Esophagus (tissue), 2 donors: ENCODE results near the gene APC2. TPM values are rescaled to one million over a fixed set of nuclear protein-coding genes. Genes with fewer than 3 reads are reported as not detected.

Experiments used
- H3K27ac ChIP-seq, 2 donors: one replicate each; pipeline ENCODE4 v1.5.1; 2013; ENCODE audit warnings: low read depth in 2 of 2, mild to moderate bottlenecking in 2 of 2, inconsistent platforms in 1 of 2, low read length in 1 of 2, moderate library complexity in 1 of 2
- H3K27me3 ChIP-seq, 2 donors: one replicate each; pipeline ENCODE4 v1.6.1; 2013; ENCODE audit warnings: low read length in 2 of 2, control low read depth in 1 of 2, mild to moderate bottlenecking in 1 of 2; ENCODE audit not compliant: insufficient read depth in 2 of 2, control insufficient read depth in 1 of 2
- H3K36me3 ChIP-seq, 2 donors: one replicate each; pipeline ENCODE4 v1.6.1; 2013; ENCODE audit warnings: low read length in 1 of 2; ENCODE audit not compliant: control insufficient read depth in 2 of 2, insufficient read depth in 2 of 2
- H3K4me1 ChIP-seq, 2 donors: one replicate each; pipeline ENCODE4 v1.6.1; 2013; ENCODE audit warnings: low read length in 1 of 2; ENCODE audit not compliant: control insufficient read depth in 2 of 2, insufficient read depth in 2 of 2
- H3K4me3 ChIP-seq, 2 donors: one replicate each; pipeline ENCODE4 v1.5.1; 2013; ENCODE audit warnings: low read length in 2 of 2, mild to moderate bottlenecking in 2 of 2, low read depth in 1 of 2, moderate library complexity in 1 of 2
- H3K9me3 ChIP-seq, 2 donors: one replicate each; pipeline ENCODE4 v1.6.1; 2013; ENCODE audit warnings: mild to moderate bottlenecking in 2 of 2, low read depth in 1 of 2, low read length in 1 of 2, moderate library complexity in 1 of 2; ENCODE audit not compliant: control insufficient read depth in 2 of 2, insufficient read depth in 1 of 2
- WGBS, 2 donors: extraction: QIAGEN DNeasy Blood & Tissue Kit; methylation state at CpG; one replicate each; pipeline ENCODE4 v1.1.7; 2013; 5-methylcytosine and 5-hydroxymethylcytosine counted together
- polyA plus RNA-seq, 2 donors: library from polyadenylated mRNA; stranded (reverse); fragments of 200-250 nt; gene quantifications; one replicate each; pipeline ENCODE4 v1.2.3, GENCODE V29; 2013
- donor health status: healthy with polysubstance abuse.
- donor health status: Bipolar disorder and iron deficiency.

Gene APC2
- polyA plus RNA-seq, 2 donors, result 0.02 to 0.10 TPM

GRCh38 chr19:1453525-1454364 lies 3.8 kb downstream of the APC2 start:
- H3K27me3 ChIP-seq, result peaks cover 0 to 51% of the 10 kb centered on the region in 2 donors
- no peak overlapping the region for H3K27ac ChIP-seq
- 13 to 14% methylated on average over 32 to 33 of the region's 33 CpGs for WGBS, 2 donors
- H3K9me3 ChIP-seq, result peaks cover 0 to 9% of the 10 kb centered on the region in 2 donors
- no peak overlapping the region for H3K4me3 ChIP-seq
- H3K36me3 ChIP-seq, result no peaks in the 10 kb centered on the region
- H3K4me1 ChIP-seq, result peaks cover 5 to 35% of the 10 kb centered on the region in 2 donors

- WGBS, 2 donors, result 5 to 7% methylated on average over 22 of the region's 22 CpGs
- H3K36me3 ChIP-seq, result no peaks in the 10 kb centered on the region
- peaks cover 0 to 9% of the 10 kb centered on the region in 2 donors for H3K9me3 ChIP-seq
- H3K4me3 ChIP-seq, result no peak overlapping the region
- peaks cover 5 to 35% of the 10 kb centered on the region in 2 donors for H3K4me1 ChIP-seq
- peaks cover 0 to 40% of the 10 kb centered on the region in 2 donors for H3K27me3 ChIP-seq
- peak overlapping the region in 1 of 2 donors; percentile 15 for H3K27ac ChIP-seq
Observed at GRCh38 chr19:1455002-1455335, 5.0 kb downstream of the APC2 start.

GRCh38 chr19:1455336-1456120 lies 5.6 kb downstream of the APC2 start:
- no peak overlapping the region for H3K4me3 ChIP-seq
- H3K9me3 ChIP-seq, result peaks cover 0 to 9% of the 10 kb centered on the region in 2 donors
- H3K36me3 ChIP-seq, result no peaks in the 10 kb centered on the region
- peak overlapping the region in 1 of 2 donors; percentile 15 for H3K27ac ChIP-seq
- 3 to 6% methylated on average over 35 to 42 of the region's 42 CpGs for WGBS, 2 donors
- H3K4me1 ChIP-seq, result peaks cover 5 to 35% of the 10 kb centered on the region in 2 donors
- H3K27me3 ChIP-seq, result peaks cover 0 to 36% of the 10 kb centered on the region in 2 donors

GRCh38 chr19:1456121-1456900 lies 6.4 kb downstream of the APC2 start:
- no peaks in the 10 kb centered on the region for H3K36me3 ChIP-seq
- H3K4me3 ChIP-seq, result no peak overlapping the region
- H3K27me3 ChIP-seq, result peaks cover 0 to 33% of the 10 kb centered on the region in 2 donors
- peaks cover 5 to 35% of the 10 kb centered on the region in 2 donors for H3K4me1 ChIP-seq
- no peak overlapping the region for H3K27ac ChIP-seq
- peaks cover 0 to 9% of the 10 kb centered on the region in 2 donors for H3K9me3 ChIP-seq
- WGBS, 2 donors, result 22 to 39% methylated on average over 42 to 43 of the region's 43 CpGs

GRCh38 chr19:1457031-1457739 lies 7.3 kb downstream of the APC2 start:
- no peak overlapping the region for H3K27ac ChIP-seq
- H3K4me1 ChIP-seq, result peaks cover 5 to 34% of the 10 kb centered on the region in 2 donors
- no peaks in the 10 kb centered on the region for H3K36me3 ChIP-seq
- H3K9me3 ChIP-seq, result peaks cover 0 to 9% of the 10 kb centered on the region in 2 donors
- peaks cover 0 to 31% of the 10 kb centered on the region in 2 donors for H3K27me3 ChIP-seq
- WGBS, 2 donors, result 12 to 15% methylated on average over 48 of the region's 48 CpGs
- H3K4me3 ChIP-seq, result no peak overlapping the region

GRCh38 chr19:1457892-1458291 lies 8.0 kb downstream of the APC2 start:
- Histone ChIP-seq H3K4me1 (peaks cover 5 to 28% of the 10 kb centered on the region in 2 donors), H3K9me3 (peaks cover 0 to 9% of the 10 kb centered on the region in 2 donors), H3K4me3 (no peak overlapping the region), H3K36me3 (no peaks in the 10 kb centered on the region), H3K27me3 (peaks cover 0 to 24% of the 10 kb centered on the region in 2 donors), H3K27ac (no peak overlapping the region)
- WGBS, 2 donors, result 77 to 84% methylated on average over 16 of the region's 16 CpGs

GRCh38 chr19:1459479-1459878 lies 9.6 kb downstream of the APC2 start:
- H3K27me3 ChIP-seq, result peaks cover 0 to 15% of the 10 kb centered on the region in 2 donors
- H3K27ac ChIP-seq, result no peak overlapping the region
- 76% methylated on average over 9 of the region's 9 CpGs for WGBS, 2 donors
- H3K4me1 ChIP-seq, result peaks cover 0 to 19% of the 10 kb centered on the region in 2 donors
- peaks cover 0 to 5% of the 10 kb centered on the region in 2 donors for H3K9me3 ChIP-seq
- H3K36me3 ChIP-seq, result no peaks in the 10 kb centered on the region
- H3K4me3 ChIP-seq, result no peak overlapping the region

GRCh38 chr19:1460033-1460995 lies 10.4 kb downstream of the APC2 start:
- Histone ChIP-seq H3K36me3 (peaks cover 0 to under 1% of the 10 kb centered on the region in 2 donors), H3K27me3 (peaks cover 0 to 16% of the 10 kb centered on the region in 2 donors), H3K4me1 (peaks cover under 1 to 20% of the 10 kb centered on the region in 2 donors), H3K27ac (no peak overlapping the region), H3K9me3 (peaks cover 0 to 5% of the 10 kb centered on the region in 2 donors), H3K4me3 (no peak overlapping the region)
- WGBS, 2 donors, result 93 to 94% methylated on average over 33 to 36 of the region's 36 CpGs
